Esophagus muscularis mucosa (tissue), 4 donors: ENCODE data around the gene SLC38A10. TPM values are rescaled to one million over a fixed set of nuclear protein-coding genes. Genes with fewer than 3 reads are reported as not detected.
A peak's percentile ranks its signal among the peaks of the same experiment; 100 is the strongest.

Experiments used
- DNase-seq: peaks from one replicate; pipeline ENCODE4 v3.0.0-alpha.2; 2017; ENCODE audit errors: extremely low spot score
- H3K27ac ChIP-seq, 4 donors: fragments of 200-600 bp; sonication (generic); replicated peaks in 1 of 4; 1 replicate in 3 of 4; 2 replicates in 1 of 4; pipeline ENCODE4 v1.5.1; 2016 to 2019; ENCODE audit warnings: mild to moderate bottlenecking in 1 of 4
- H3K27me3 ChIP-seq, 4 donors: fragments of 200-600 bp; sonication (generic); one replicate each; pipeline versions ENCODE4 v1.5.1 to v1.6.0; 2016 to 2019
- H3K36me3 ChIP-seq, 4 donors: fragments of 200-600 bp; sonication (generic); one replicate each; pipeline ENCODE4 v1.5.1; 2016 to 2019
- H3K4me1 ChIP-seq, 4 donors: fragments of 200-600 bp; sonication (generic); one replicate each; pipeline ENCODE4 v1.5.1; 2016 to 2019
- H3K4me3 ChIP-seq, 4 donors: fragments of 200-600 bp; sonication (generic); 1 replicate in 2 of 4; 2 replicates in 2 of 4; pipeline ENCODE4 v1.5.1; 2016 to 2019; ENCODE audit warnings: mild to moderate bottlenecking in 4 of 4, moderate library complexity in 1 of 4
- H3K9me3 ChIP-seq, 4 donors: fragments of 200-600 bp; sonication (generic); 1 replicate in 3 of 4; 2 replicates in 1 of 4; pipeline ENCODE4 v1.5.1; 2016 to 2019
- CTCF ChIP-seq, 3 experiments: fragments of 200-600 bp in 2 of 3; fragments of 450-650 bp in 1 of 3; sonication (generic) in 2 of 3; IDR thresholded peaks; one replicate each; pipeline ENCODE4 v1.5.1; 2017 to 2019; ENCODE audit warnings: antibody characterized with exemption in 3 of 3, mild to moderate bottlenecking in 2 of 3, moderate library complexity in 1 of 3
- EP300 ChIP-seq: sonication (generic); formaldehyde crosslinking; IDR thresholded peaks from one replicate; pipeline ENCODE4 v1.6.1; 2017; ENCODE audit warnings: antibody characterized with exemption
- POLR2A ChIP-seq: fragments of 450-650 bp; IDR thresholded peaks from one replicate; pipeline ENCODE4 v1.6.1; 2017; ENCODE audit warnings: antibody characterized with exemption, moderate library complexity, mild to moderate bottlenecking, low read depth
- POLR2AphosphoS5 ChIP-seq, 2 donors: sonication (generic); formaldehyde crosslinking; IDR thresholded peaks; one replicate each; pipeline ENCODE4 v1.6.1; 2017; ENCODE audit warnings: antibody characterized with exemption in 2 of 2
- WGBS: methylation state at CpG from one replicate; pipeline ENCODE4 v1.1.5; 2018; 5-methylcytosine and 5-hydroxymethylcytosine counted together
- intact Hi-C: fragments of 100-400 bp; cut with DNase I; formaldehyde crosslinking; loops from one replicate; pipeline ENCODE4 v1.15.1; 2023
- total RNA-seq, 4 donors: library from RNA; depleted of rRNA; stranded (reverse); fragments of >200 nt; gene quantifications; one replicate each; pipeline versions ENCODE4 v1.1.0 to v1.2.1, GENCODE V29; 2016

The SLC38A10 gene
- 100 to 1,000 TPM in 2 of 4 donors, 10 to 100 TPM in 2; 78.0 to 103 (median 93.4) TPM for total RNA-seq

DNA sequence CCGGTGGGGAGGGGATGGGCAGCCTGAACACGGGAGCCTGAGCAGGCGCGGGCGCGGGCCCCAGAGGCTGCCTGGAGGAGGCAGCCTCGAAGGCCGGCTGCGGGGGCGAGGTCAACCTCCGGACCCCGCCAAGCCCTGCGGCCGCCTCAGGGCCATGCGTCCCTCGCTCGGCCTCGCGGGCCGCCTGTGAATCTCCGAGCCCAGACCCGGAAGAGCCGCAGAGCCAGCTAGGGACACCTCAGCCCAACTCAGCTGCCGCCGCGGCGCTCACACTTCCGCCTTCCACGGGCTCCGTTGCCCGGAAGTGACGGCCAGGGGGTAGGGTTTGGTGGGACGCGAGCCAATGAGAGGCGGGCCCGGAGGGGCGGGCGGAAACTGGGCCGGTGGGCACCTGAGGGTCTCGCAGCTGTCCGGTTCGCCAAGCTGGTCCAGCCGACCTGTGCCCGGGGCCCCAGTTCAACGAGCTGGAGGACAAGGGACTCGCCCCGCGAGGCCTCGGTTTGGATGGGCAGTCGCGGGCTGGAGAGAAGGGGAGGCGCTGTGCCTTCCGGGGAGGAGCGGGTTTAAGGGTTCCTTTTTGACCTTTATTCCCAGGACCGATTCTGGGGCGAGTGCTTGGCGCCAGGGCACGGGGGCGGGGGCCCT lies at the start of gene SLC38A10:
Gene SLC38A10, minus strand, starts transcription at position 277 of the 645 bp plus-strand sequence. CDS start 386 bp downstream, outside the sequence.
- DNase-seq = peak; percentile 97
- 0% methylated on average over 16 of the region's 59 CpGs for WGBS
- intact Hi-C loops = loop anchor here (5.0 kb wide), 1 partner anchor 42 kb away; no protein-coding TSS in a partner anchor

GRCh38 chr17:81342269-81343070 lies 47.4 kb upstream of the SLC38A10 start:
- TF ChIP-seq POLR2AphosphoS5 (IDR thresholded peaks at IDR 0.05) (no peak), POLR2A (no peak), CTCF (IDR thresholded peaks at IDR 0.05) (no peak), EP300 (no peak)
- H3K27ac ChIP-seq = peak overlapping the region; percentile 91 to 99 (median 96)
- no peak for DNase-seq
- H3K36me3 ChIP-seq = no peaks in the 10 kb centered on the region
- intact Hi-C loops = loop anchor here (1.0 kb wide), 1 partner anchor 54 kb away; no protein-coding TSS in a partner anchor
- H3K27me3 ChIP-seq = no peaks in the 10 kb centered on the region
- H3K4me3 ChIP-seq = peak overlapping the region; percentile 70 to 96 (median 80)
- 21% methylated on average over 30 of the region's 55 CpGs for WGBS
- no peaks in the 10 kb centered on the region for H3K9me3 ChIP-seq
- peaks cover 40 to 75% (median 68%) of the 10 kb centered on the region in 4 donors for H3K4me1 ChIP-seq

More for the DNA sequence above, at the start of gene SLC38A10:
- H3K27me3 ChIP-seq = no peaks in the 10 kb centered on the region
- peaks cover 37 to 49% (median 46%) of the 10 kb centered on the region in 4 donors for H3K4me1 ChIP-seq
- no peaks in the 10 kb centered on the region for H3K9me3 ChIP-seq
- H3K27ac ChIP-seq = peak within 1 kb of the TSS; percentile 94 to 98 (median 94)
- peaks cover 0 to 8% (median 0%) of the 10 kb centered on the region in 4 donors for H3K36me3 ChIP-seq
- TF ChIP-seq CTCF (IDR thresholded peaks at IDR 0.05) (peak in 2 of 3 experiments; percentile 28 to 41), POLR2A (peak; percentile 98), EP300 (no peak), POLR2AphosphoS5 (IDR thresholded peaks at IDR 0.05) (peak; percentile 98 to 99)
- peak within 1 kb of the TSS; percentile 75 to 98 (median 87) for H3K4me3 ChIP-seq

- peak overlapping the region; percentile 70 to 96 (median 80) for H3K4me3 ChIP-seq
- no peaks in the 10 kb centered on the region for H3K9me3 ChIP-seq
- DNase-seq = no peak
- peak overlapping the region; percentile 91 to 99 (median 96) for H3K27ac ChIP-seq
- no peaks in the 10 kb centered on the region for H3K27me3 ChIP-seq
- TF ChIP-seq CTCF (IDR thresholded peaks at IDR 0.05) (no peak), POLR2AphosphoS5 (IDR thresholded peaks at IDR 0.05) (no peak), EP300 (no peak)
- H3K36me3 ChIP-seq = no peaks in the 10 kb centered on the region
- 21% methylated on average over 24 of the region's 83 CpGs for WGBS
- intact Hi-C loops = loop anchor here (1.0 kb wide), 1 partner anchor 55 kb away; no protein-coding TSS in a partner anchor
- peaks cover 44 to 75% (median 68%) of the 10 kb centered on the region in 4 donors for H3K4me1 ChIP-seq
Observed at GRCh38 chr17:81341516-81342268, 46.6 kb upstream of the SLC38A10 start.

DNA sequence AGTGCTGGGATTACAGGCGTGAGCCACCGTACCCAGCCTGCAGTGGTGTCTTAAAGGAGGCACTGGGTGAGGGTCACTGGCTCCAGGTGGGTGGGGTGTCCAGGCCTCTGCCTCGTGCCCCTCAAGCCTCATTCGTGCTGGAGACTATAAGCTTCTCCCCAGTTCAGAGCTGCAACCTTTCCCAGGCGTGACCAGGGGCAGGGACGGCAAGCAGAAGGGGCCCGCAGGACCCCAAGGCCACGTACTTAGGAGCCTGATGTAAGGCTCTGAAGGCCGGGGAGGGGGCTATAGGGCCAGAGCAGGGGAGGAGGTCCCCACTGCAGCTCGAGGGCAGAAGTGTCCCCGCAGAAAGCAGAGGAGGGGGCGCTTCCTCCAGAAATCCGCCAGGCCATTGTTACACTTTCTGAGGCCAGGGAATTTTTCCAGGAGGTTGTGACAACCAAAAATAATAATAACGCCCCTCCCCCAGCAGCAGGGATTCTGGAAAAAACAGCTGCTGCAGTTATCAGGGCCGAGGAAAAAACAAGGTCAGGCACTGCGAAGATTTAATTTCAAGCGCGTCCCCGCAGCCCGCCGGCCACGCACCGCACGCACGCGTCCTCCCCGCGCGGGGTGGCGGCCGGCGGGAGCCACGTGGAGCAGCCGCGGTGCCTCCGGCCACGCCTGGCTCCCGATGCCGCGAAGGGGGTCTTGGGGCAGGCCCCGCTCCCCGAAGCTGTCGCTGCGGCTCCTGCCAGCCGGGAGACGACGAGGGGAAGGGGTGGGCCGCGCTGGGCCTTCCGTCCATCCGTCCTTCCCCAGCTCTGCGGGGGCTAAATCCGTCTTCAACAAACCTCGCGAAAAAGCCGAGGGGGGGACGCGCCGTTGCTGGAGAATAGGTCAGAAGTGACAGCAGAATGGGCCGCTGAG lies 45.8 kb upstream of the SLC38A10 start:
- peak overlapping the region; percentile 91 to 99 (median 96) for H3K27ac ChIP-seq
- no peaks in the 10 kb centered on the region for H3K9me3 ChIP-seq
- no peaks in the 10 kb centered on the region for H3K27me3 ChIP-seq
- peak overlapping the region; percentile 70 to 96 (median 80) for H3K4me3 ChIP-seq
- no peaks in the 10 kb centered on the region for H3K36me3 ChIP-seq
- intact Hi-C loops = no loop called here
- DNase-seq = no peak
- TF ChIP-seq POLR2AphosphoS5 (IDR thresholded peaks at IDR 0.05) (peak in 1 of 2 donors; percentile 1), EP300 (no peak), POLR2A (no peak)
- peaks cover 43 to 76% (median 71%) of the 10 kb centered on the region in 4 donors for H3K4me1 ChIP-seq
- WGBS = 28% methylated on average over 23 of the region's 60 CpGs
